Measurements from ENCODE around the gene ABCB10. TPM values are rescaled to one million over a fixed set of nuclear protein-coding genes. Genes with fewer than 3 reads are reported as not detected.

ABCB10 gene
- total RNA-seq, 1 experiment from 2014 or later: 13.8 TPM

DNA sequence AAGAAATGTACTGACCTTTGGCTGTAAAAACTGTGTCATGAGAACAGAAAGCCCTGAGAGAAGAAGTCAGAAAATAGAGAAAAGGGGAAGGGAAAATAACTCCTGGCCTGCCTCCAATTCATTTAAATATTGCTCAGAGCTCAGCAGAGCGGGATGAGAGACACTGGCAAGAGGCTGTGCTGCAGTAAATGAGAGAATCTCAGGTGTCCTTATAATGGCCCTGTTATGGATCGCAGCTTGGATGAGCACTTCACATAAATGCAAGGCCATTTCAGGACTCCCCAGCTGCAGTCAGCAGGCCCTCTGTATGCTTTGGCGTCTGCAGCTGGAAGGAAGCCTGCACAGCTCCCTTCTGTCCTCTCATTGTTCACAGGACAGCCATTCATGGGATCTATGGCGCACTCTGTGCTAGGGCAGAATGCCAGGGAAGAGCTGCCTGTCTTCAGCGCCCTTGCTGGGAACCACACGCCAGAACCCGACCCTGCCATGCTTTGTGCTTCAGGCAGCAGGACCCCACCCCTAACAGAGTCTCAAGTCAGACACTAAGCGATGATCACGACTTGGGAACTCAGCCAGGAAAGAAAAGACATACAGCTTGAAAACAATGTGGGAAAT, 20.7 kb upstream of the ABCB10 start:
- H2BK20ac ChIP-seq (ENCODE audit: low read depth, low read length, poor library complexity, severe bottlenecking): no peak overlapping the region
- no peak overlapping the region for H3K9ac ChIP-seq (ENCODE audit: extremely low read depth, insufficient read length, low read length)
- no peak overlapping the region for H2BK15ac ChIP-seq (ENCODE audit: low read depth, low read length)
- no peak for TF ChIP-seq CTCF (conservative IDR thresholded peaks at IDR 0.05)
- no peaks in the 10 kb centered on the region for H3K23me2 ChIP-seq (ENCODE audit: insufficient read length, low read depth, low read length, poor library complexity, severe bottlenecking)
- peak overlapping the region; percentile 67; the same call in 1 of the 2 replicates for H3K14ac ChIP-seq (ENCODE audit: insufficient read depth, low read length)
- no peak overlapping the region for H2BK5ac ChIP-seq (ENCODE audit: insufficient read length, low read length)
- no peaks in the 10 kb centered on the region for H4K20me1 ChIP-seq (ENCODE audit: control insufficient read depth, insufficient read depth, insufficient read length)
- H3K79me2 ChIP-seq (ENCODE audit: insufficient read depth, low read length): no peaks in the 10 kb centered on the region
- no peak overlapping the region for H4K91ac ChIP-seq (ENCODE audit: insufficient read length, low read depth, low read length)
- H3K27me3 Mint-ChIP-seq (ENCODE audit: low read depth): no peaks in the 10 kb centered on the region
- no peak overlapping the region for H2BK12ac ChIP-seq (ENCODE audit: insufficient read length, low read depth, low read length)
- H2AK5ac ChIP-seq (ENCODE audit: insufficient read length, low read length): no peak overlapping the region
- no peak overlapping the region for H3K23ac ChIP-seq (ENCODE audit: insufficient read length, low read depth, low read length)
- no peak overlapping the region for H3K4me2 ChIP-seq (ENCODE audit: insufficient read depth, insufficient read length, low read length)
- H3T11ph ChIP-seq (ENCODE audit: low read length): no peak overlapping the region
- WGBS (ENCODE audit: extremely low coverage, insufficient read length, low lambda C conversion rate): no CpG with 5 or more reads among the region's 9 CpGs
- peaks cover 9 to 13% of the 10 kb centered on the region in 2 experiments for H3K4me1 Mint-ChIP-seq
- no peak overlapping the region for H3K18ac ChIP-seq (ENCODE audit: insufficient read length, low read depth, low read length)
- no peak overlapping the region for H2AFZ ChIP-seq (ENCODE audit: low read length)
- no peak overlapping the region for H4K8ac ChIP-seq (replicated peaks; ENCODE audit: insufficient read length, low read depth, low read length)
- H4K5ac ChIP-seq (ENCODE audit: insufficient read length, low read depth, low read length): peak overlapping the region; percentile 85
- H3K4ac ChIP-seq (ENCODE audit: low read depth, low read length): no peak overlapping the region
- no peaks in the 10 kb centered on the region for H3K79me1 ChIP-seq (ENCODE audit: insufficient read depth, low read depth, low read length, poor library complexity, severe bottlenecking)
- no peaks in the 10 kb centered on the region for H3K9me3 Mint-ChIP-seq
- no peak overlapping the region for H3K27ac ChIP-seq (ENCODE audit: insufficient read length, low read depth, low read length)
- no peak overlapping the region for H3K4me3 Mint-ChIP-seq
- no peaks in the 10 kb centered on the region for H3K36me3 Mint-ChIP-seq (ENCODE audit: insufficient read depth in 1 of 3, low read depth in 3 of 3)
- no peak overlapping the region for H2BK120ac ChIP-seq (ENCODE audit: low read depth, low read length, poor library complexity, severe bottlenecking)
- H3K56ac ChIP-seq (ENCODE audit: insufficient read length, low read depth, low read length): no peak overlapping the region
- H3K4me1 ChIP-seq (ENCODE audit: insufficient read depth, low read length): no peaks in the 10 kb centered on the region; the same call in 1 of the 2 replicates
- H3K9me3 ChIP-seq (ENCODE audit: control insufficient read depth, low read depth, low read length): no peaks in the 10 kb centered on the region
- no peak for DNase-seq
- H3K27me3 ChIP-seq (ENCODE audit: insufficient read depth, low read length): no peaks in the 10 kb centered on the region
- H3K27ac Mint-ChIP-seq: peak overlapping the region in 1 of 3 experiments; percentile 62; a peak in 2 of 7 replicates

All from H9 (cell line).